Vagina (tissue), 2 donors: ENCODE data around the gene THAP12. TPM values are rescaled to one million over a fixed set of nuclear protein-coding genes. Genes with fewer than 3 reads are reported as not detected.

Source experiments
- DNase-seq, 2 donors: peaks; one replicate each; pipeline ENCODE4 v3.0.0-alpha.2; 2017; ENCODE audit errors: extremely low spot score in 2 of 2
- H3K27ac ChIP-seq: fragments of 200-600 bp; sonication (generic); one replicate; pipeline ENCODE4 v1.5.1; 2019
- H3K27me3 ChIP-seq: fragments of 200-600 bp; sonication (generic); one replicate; pipeline ENCODE4 v1.5.1; 2019
- H3K36me3 ChIP-seq, 2 donors: fragments of 200-600 bp; sonication (generic); one replicate each; pipeline ENCODE4 v1.5.1; 2017 to 2019
- H3K4me1 ChIP-seq: fragments of 200-600 bp; sonication (generic); one replicate; pipeline ENCODE4 v1.5.1; 2019
- H3K4me3 ChIP-seq, 2 donors: fragments of 200-600 bp; sonication (generic); 1 replicate in 1 of 2; 2 replicates in 1 of 2; pipeline ENCODE4 v1.5.1; 2016 to 2019
- H3K9me3 ChIP-seq: fragments of 200-600 bp; sonication (generic); one replicate; pipeline ENCODE4 v1.5.1; 2019
- CTCF ChIP-seq, 3 experiments: fragments of 450-650 bp in 2 of 3; fragments of 200-600 bp in 1 of 3; sonication (generic) in 1 of 3; IDR thresholded peaks; one replicate each; pipeline ENCODE4 v1.5.1; 2017 to 2019; ENCODE audit warnings: antibody characterized with exemption in 3 of 3, mild to moderate bottlenecking in 2 of 3, moderate library complexity in 2 of 3
- POLR2A ChIP-seq, 2 donors: fragments of 450-650 bp; IDR thresholded peaks; one replicate each; pipeline ENCODE4 v1.6.1; 2017; ENCODE audit warnings: antibody characterized with exemption in 2 of 2, mild to moderate bottlenecking in 2 of 2, moderate library complexity in 2 of 2
- POLR2AphosphoS5 ChIP-seq, 2 donors: sonication (generic); formaldehyde crosslinking; IDR thresholded peaks; one replicate each; pipeline ENCODE4 v1.9.0; 2017; ENCODE audit warnings: antibody characterized with exemption in 2 of 2, mild to moderate bottlenecking in 2 of 2, low read depth in 1 of 2; ENCODE audit not compliant: insufficient read depth in 1 of 2
- intact Hi-C: fragments of 100-400 bp; cut with DNase I; formaldehyde crosslinking; loops from one replicate; pipeline ENCODE4 v1.15.1; 2023
- small RNA-seq: library from RNA; depleted of rRNA; stranded (forward); fragments of <200 nt; gene quantifications from one replicate; pipeline ENCODE3, GENCODE V24; 2016
- total RNA-seq: library from RNA; depleted of rRNA; stranded (reverse); fragments of >200 nt; gene quantifications from one replicate; pipeline ENCODE4 v1.2.3, GENCODE V29; 2016

The THAP12 gene
- total RNA-seq, 1 donor from 2014 or later = 25.8 TPM

DNA sequence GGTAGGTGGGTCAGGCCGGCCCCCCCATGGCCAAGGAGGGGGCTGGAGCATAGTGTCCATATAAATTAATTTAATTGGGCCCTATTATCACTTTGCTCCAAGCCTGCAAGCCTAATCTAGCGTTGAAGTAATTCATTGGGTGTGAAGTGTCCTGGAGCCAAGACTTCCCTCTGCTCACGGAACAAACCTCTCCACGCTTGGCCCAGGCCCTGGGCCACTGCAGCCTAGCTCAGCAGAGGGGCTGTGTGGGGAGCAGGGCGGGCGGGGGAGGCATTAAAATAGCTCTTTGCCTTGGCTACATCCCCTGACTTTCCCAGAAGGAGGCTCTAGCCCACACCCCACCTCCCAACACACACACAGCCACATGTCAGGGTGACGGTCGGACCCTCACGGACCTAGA, 73.5 kb downstream of the THAP12 start:
- intact Hi-C loops = no loop called here
- TF ChIP-seq POLR2A (IDR thresholded peaks at IDR 0.05) = no peak
- TF ChIP-seq POLR2AphosphoS5 (IDR thresholded peaks at IDR 0.05; ENCODE audit: insufficient read depth in 1 of 2, low read depth in 1 of 2) = no peak
- no peak for TF ChIP-seq CTCF (IDR thresholded peaks at IDR 0.05)
- H3K4me1 ChIP-seq = no peaks in the 10 kb centered on the region
- no peaks in the 10 kb centered on the region for H3K27me3 ChIP-seq
- no peaks in the 10 kb centered on the region for H3K9me3 ChIP-seq
- H3K27ac ChIP-seq = no peak overlapping the region
- no peaks in the 10 kb centered on the region for H3K36me3 ChIP-seq
- H3K4me3 ChIP-seq = no peak overlapping the region
- no peak for DNase-seq

DNA sequence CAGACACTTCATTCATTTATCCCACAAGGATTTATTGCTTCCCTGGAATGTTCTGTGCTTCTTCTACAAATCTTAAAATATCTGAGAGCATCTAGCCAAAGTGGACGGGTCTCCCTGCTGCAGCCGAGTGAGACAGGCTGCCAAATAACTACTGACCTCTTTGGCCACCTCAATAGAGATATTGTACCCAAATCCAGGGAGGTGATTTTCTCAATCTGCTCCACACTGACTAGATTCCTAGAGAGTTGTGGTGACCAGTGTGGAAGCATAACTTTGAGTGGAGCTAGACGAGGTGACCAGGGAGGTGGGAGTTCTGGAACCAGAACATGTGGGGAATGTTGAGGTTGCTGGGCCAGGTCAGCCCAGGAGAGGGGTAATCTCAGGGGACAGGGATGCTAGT, 77.5 kb downstream of the THAP12 start:
- TF ChIP-seq POLR2A (IDR thresholded peaks at IDR 0.05) = no peak
- no peak for TF ChIP-seq CTCF (IDR thresholded peaks at IDR 0.05)
- TF ChIP-seq POLR2AphosphoS5 (IDR thresholded peaks at IDR 0.05; ENCODE audit: insufficient read depth in 1 of 2, low read depth in 1 of 2) = no peak
- Histone ChIP-seq H3K27ac (no peak overlapping the region), H3K27me3 (no peaks in the 10 kb centered on the region), H3K36me3 (no peaks in the 10 kb centered on the region), H3K4me1 (no peaks in the 10 kb centered on the region), H3K9me3 (no peaks in the 10 kb centered on the region), H3K4me3 (no peak overlapping the region)
- no peak for DNase-seq
- intact Hi-C loops = no loop called here

- Histone ChIP-seq H3K36me3 (no peaks in the 10 kb centered on the region), H3K9me3 (no peaks in the 10 kb centered on the region), H3K4me1 (no peaks in the 10 kb centered on the region), H3K27ac (no peak overlapping the region), H3K4me3 (no peak overlapping the region), H3K27me3 (no peaks in the 10 kb centered on the region)
- TF ChIP-seq CTCF (IDR thresholded peaks at IDR 0.05) = no peak
- TF ChIP-seq POLR2A (IDR thresholded peaks at IDR 0.05) = no peak
- no peak for TF ChIP-seq POLR2AphosphoS5 (IDR thresholded peaks at IDR 0.05; ENCODE audit: insufficient read depth in 1 of 2, low read depth in 1 of 2)
- intact Hi-C loops = no loop called here
- DNase-seq = no peak
Measured at GRCh38 chr11:76302996-76303395, 77.9 kb downstream of the THAP12 start.

Small RNAs within 50 kb of the gene (small RNA-seq; reads per million reads assigned to genes)
- gene RF00019 = not detected

Other genes with a start within 250 kb of the THAP12 start
- 6.9 TPM for gene WNT11, start 174.6 kb downstream of the THAP12 start, total RNA-seq
- 1.2 TPM for gene GVQW3, start 191 bp upstream of the THAP12 start, total RNA-seq
- gene EMSY, start 63.9 kb upstream of the THAP12 start, total RNA-seq = 31.2 TPM